T-helper 1 cell treated with Interleukin-12 subunit alpha and Interleukin-12 subunit beta and Interleukin-4 antibody, amounts not matched to agents 30 μg/mL and 1 μg/mL, for 36 hours (primary cell): ENCODE measurements around the gene ELP1.
"Not testable (repeated sequence)": the region's sequence is repeated elsewhere in the genome, so short reads cannot be mapped to it uniquely, and the experiment has no call there.

Experiments used
- H3K27ac Mint-ChIP-seq: one replicate; pipeline ENCODE4 v1.8.0; 2021; ENCODE audit warnings: mild to moderate bottlenecking, mixed read lengths
- H3K27me3 Mint-ChIP-seq: one replicate; pipeline ENCODE4 v1.8.0; 2021; ENCODE audit warnings: low read depth, mixed read lengths
- H3K36me3 Mint-ChIP-seq: one replicate; pipeline ENCODE4 v1.8.0; 2021; ENCODE audit warnings: low read depth, mixed read lengths
- H3K4me1 Mint-ChIP-seq: one replicate; pipeline ENCODE4 v1.8.0; 2021; ENCODE audit warnings: low read depth, mixed read lengths
- H3K4me3 Mint-ChIP-seq: one replicate; pipeline ENCODE4 v1.8.0; 2021; ENCODE audit warnings: mild to moderate bottlenecking, moderate library complexity, mixed read lengths
- H3K9me3 Mint-ChIP-seq: one replicate; pipeline ENCODE4 v1.8.0; 2021; ENCODE audit warnings: mixed read lengths

Gene ELP1

DNA sequence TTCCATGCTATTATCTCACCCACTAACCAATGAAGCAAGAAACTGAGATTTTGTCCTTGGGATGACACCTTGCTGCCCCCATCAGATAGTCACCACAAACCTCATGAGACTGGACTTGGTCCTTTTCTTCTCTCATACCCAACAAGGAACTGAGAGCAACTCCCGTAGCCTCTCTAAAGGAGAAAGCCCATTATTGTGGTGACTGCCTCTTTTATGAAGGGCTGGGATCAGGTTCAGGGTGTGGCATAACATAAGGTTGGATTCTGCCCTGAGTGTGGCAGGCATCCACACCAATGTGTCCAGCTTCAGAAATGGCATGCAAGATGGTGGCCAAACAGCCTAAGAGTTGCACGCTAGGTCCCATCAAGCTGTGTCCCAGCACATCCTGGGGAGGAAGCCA, 73.2 kb downstream of the ELP1 start:
- no peaks in the 10 kb centered on the region for H3K36me3 Mint-ChIP-seq
- H3K27me3 Mint-ChIP-seq = no peaks in the 10 kb centered on the region
- H3K4me3 Mint-ChIP-seq = no peak overlapping the region
- H3K4me1 Mint-ChIP-seq = no peaks in the 10 kb centered on the region
- no peaks in the 10 kb centered on the region for H3K9me3 Mint-ChIP-seq
- no peak overlapping the region for H3K27ac Mint-ChIP-seq

DNA sequence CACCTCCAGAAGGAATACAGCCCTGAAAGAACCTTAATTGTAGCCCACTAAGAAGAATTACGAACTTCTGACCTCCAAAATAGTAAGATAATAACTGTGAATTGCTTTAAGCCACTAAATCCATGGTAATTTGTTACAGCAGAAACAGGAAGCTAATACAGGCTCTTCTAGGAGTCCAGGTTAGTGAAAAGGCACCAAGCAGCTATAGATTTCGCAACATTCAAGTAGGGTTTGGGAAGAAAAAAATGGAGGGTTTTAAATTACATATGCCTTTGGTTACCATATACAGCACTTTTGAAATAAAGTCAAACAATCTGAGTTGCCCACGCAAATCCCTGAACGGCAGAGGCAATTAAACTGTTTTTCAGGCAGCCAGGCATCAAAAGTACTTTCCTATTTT, 73.6 kb downstream of the ELP1 start:
- Mint-ChIP-seq H3K27ac (no peak overlapping the region), H3K27me3 (no peaks in the 10 kb centered on the region), H3K36me3 (no peaks in the 10 kb centered on the region)

DNA sequence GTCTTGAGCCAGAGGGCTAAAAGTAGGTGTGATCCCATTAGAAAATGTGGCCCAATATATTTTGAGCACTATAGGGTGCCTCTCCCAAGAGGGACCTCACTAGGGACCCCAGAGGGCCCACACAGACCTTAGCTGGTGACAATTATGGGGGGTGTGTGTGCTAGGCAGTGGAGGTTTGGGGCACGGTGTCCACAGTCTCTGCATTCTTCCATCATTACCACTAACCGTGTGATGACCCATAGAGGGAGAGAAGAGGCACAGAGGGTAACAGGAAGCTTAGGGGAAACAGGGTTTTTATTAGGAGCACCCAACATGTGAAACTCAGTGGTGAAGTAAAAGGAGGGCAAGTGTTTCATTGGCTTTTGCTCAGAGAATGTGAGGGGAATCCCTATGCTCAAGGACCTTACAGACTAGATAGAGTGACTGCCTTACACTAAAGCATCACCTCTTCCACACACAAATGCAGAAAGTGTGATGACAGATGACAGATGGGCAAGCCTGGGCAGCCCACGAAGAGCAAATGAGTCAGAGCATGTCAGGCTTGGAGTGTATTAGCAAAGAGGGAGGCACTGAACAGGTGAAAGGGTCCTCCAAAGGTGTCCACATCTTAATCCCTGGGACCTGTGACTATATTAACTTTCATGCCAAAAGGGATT, 74.3 kb downstream of the ELP1 start:
- Mint-ChIP-seq H3K9me3 (no peaks in the 10 kb centered on the region), H3K36me3 (no peaks in the 10 kb centered on the region), H3K27ac (no peak overlapping the region), H3K4me1 (no peaks in the 10 kb centered on the region), H3K4me3 (peak overlapping the region; percentile 2), H3K27me3 (no peaks in the 10 kb centered on the region)

More for the DNA sequence above, 73.6 kb downstream of the ELP1 start:
- Mint-ChIP-seq H3K4me1 (no peaks in the 10 kb centered on the region), H3K4me3 (no peak overlapping the region), H3K9me3 (no peaks in the 10 kb centered on the region)

DNA sequence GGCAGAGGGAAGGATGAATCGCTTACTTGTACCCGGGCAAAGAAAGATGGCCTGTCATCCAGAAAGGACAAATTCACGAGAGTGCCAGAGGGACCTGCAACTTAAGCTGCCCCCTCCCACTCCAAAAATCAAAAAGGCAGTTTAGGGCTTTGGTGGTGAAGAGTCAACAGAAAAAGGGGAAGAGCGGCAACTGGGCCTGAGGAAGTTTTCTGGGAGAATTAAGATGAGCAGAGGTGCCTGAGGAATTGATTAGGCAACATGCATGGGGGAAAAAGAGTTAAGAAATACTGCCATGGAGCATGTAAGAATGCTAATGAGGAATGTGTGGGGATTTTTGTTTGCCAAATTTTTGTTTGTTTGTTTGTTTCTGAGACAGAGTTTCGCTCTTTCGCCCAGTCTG, 76.4 kb downstream of the ELP1 start:
- Mint-ChIP-seq H3K27ac (no peak overlapping the region), H3K4me3 (no peak overlapping the region), H3K27me3 (no peaks in the 10 kb centered on the region), H3K36me3 (no peaks in the 10 kb centered on the region), H3K4me1 (no peaks in the 10 kb centered on the region), H3K9me3 (no peaks in the 10 kb centered on the region)

DNA sequence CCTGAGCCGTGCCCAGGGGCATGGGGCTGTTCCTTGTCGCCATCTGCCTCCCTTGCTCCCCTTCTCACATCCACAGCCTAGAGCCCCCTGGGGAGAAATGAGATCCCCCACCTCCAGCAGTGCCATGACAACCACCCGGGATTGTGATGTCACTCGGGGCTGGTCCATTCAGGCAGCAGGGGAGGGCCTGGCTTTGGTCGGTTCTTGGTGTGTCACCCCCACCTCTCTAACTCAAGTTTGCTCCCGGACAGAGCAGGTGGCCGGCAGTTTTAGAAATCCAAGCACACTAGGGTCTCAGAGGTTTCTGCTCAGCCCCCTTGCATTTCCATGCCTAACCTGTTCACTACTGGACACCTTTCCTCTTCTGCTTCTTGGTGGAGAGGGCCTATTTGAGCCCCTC, 78.0 kb downstream of the ELP1 start, which contains the start of gene ACTL7B:
Gene ACTL7B, minus strand, starts transcription at position 99 of the 400 bp plus-strand sequence. Its CDS starts 56 bp downstream, at position 43.
- no peak within 1 kb of the TSS for H3K4me3 Mint-ChIP-seq
- no peaks in the 10 kb centered on the region for H3K36me3 Mint-ChIP-seq
- no peaks in the 10 kb centered on the region for H3K27me3 Mint-ChIP-seq
- H3K27ac Mint-ChIP-seq = no peak within 1 kb of the TSS
- no peaks in the 10 kb centered on the region for H3K4me1 Mint-ChIP-seq
- H3K9me3 Mint-ChIP-seq = no peaks in the 10 kb centered on the region

DNA sequence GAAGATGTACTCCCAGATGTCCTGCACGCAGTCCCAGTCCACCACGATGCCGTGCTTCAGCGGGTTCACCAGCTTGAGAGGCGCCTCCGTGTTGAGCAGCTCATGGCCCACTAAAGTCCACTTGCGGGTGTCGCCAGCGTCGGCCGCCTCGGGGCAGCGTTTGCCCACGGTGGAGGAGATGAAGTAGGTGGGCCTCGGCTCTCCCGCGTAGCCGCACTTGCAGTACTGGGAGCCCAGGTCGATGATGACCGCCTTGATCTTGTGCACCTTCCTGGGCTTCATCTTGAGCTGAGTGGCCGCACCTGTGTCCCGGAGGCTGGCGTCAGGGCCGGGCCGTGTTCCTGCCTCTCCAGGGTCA, 78.4 kb downstream of the ELP1 start:
- Mint-ChIP-seq H3K36me3 (no peaks in the 10 kb centered on the region), H3K9me3 (no peaks in the 10 kb centered on the region), H3K27me3 (no peaks in the 10 kb centered on the region), H3K4me3 (no peak overlapping the region), H3K4me1 (no peaks in the 10 kb centered on the region), H3K27ac (no peak overlapping the region)

DNA sequence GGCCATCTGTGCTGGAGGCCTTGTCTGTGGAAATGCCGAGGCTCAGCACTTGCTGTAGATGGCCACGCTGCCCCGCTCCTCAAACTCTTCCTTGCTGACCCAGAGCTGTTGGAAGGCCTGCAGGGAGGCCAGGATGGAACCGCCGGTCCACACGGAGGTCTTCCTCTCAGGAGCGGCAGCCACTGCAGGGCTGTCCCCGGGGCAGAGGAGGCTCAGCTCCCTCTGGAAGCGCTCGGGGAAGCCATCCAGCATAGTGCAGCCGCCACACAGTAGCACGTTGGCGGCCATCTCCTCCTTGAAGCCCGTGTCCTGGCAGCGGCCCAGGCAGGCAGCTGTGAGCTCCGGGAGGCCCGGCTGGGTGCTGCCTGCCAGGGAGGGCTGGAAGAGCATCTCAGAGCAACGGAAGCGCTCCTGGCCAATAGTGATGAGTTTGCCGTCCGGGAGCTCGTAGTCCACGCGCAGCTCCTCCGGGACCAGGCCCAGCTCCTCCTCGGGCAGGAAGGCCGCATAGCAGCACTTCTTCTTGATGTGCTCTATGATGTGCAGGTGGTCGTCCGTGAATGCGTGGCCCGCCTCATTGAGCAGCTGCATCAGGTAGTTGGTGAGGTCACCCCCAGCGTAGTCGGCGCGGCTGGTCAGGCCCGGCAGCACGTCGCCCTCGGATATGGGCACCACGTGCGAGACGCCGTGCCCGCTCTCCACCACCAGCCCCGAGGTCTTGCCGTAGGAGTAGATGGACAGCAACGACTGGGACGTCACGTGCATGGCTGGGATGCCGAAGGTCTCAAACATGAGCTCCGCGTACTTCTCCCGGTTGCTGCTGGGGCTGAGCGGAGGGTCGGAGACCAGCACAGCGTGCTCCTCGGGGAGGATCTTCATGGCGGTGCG, 79.0 kb downstream of the ELP1 start:
- Mint-ChIP-seq H3K4me3 (no peak overlapping the region), H3K27ac (no peak overlapping the region), H3K9me3 (no peaks in the 10 kb centered on the region), H3K4me1 (no peaks in the 10 kb centered on the region), H3K36me3 (no peaks in the 10 kb centered on the region), H3K27me3 (no peaks in the 10 kb centered on the region)

DNA sequence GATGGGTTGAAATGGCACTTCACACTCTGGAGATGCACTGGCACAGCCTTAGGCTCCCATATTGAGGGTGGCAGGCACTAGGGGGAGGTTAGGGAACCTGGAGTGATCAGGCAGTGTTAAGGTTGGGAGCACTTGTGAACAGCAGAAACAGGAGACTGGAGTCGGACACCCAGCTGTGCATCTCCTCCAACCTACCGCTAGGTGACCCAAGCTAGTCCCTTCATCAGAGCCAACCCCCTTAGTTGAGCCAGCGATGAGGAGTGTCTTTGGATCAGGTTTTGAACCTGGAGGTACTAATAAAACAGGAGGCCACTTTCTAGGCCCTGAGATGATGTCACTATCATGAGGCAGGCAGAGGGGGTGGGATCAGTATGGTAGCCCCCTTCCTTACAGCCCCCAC, 79.8 kb downstream of the ELP1 start:
- H3K27ac Mint-ChIP-seq = no peak overlapping the region
- H3K9me3 Mint-ChIP-seq = no peaks in the 10 kb centered on the region

DNA sequence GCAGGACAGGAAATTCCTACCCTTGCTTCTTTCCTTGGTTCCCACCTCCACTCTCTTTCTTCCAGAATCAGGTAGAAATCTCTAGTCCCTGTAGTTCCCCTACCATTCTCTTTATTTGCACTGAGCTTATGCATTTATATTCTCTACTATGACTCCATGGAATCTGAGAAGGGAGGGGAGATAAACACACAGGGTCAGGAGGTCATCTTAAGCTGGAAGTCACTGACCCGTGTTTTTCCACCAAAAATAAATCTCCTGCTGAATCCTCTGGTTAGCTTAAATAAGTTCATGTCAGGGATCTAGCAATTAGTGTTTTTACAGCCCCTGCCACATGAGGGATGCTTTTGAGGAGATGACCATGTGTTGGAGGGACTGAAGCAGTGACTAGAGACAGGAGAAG, 81.8 kb downstream of the ELP1 start:
- H3K27ac Mint-ChIP-seq = no peak overlapping the region
- H3K9me3 Mint-ChIP-seq = no peaks in the 10 kb centered on the region
- H3K36me3 Mint-ChIP-seq = no peaks in the 10 kb centered on the region
- no peaks in the 10 kb centered on the region for H3K27me3 Mint-ChIP-seq
- no peak overlapping the region for H3K4me3 Mint-ChIP-seq
- no peaks in the 10 kb centered on the region for H3K4me1 Mint-ChIP-seq

More for the DNA sequence above, 79.8 kb downstream of the ELP1 start:
- Mint-ChIP-seq H3K36me3 (no peaks in the 10 kb centered on the region), H3K27me3 (no peaks in the 10 kb centered on the region), H3K4me1 (no peaks in the 10 kb centered on the region), H3K4me3 (no peak overlapping the region)

DNA sequence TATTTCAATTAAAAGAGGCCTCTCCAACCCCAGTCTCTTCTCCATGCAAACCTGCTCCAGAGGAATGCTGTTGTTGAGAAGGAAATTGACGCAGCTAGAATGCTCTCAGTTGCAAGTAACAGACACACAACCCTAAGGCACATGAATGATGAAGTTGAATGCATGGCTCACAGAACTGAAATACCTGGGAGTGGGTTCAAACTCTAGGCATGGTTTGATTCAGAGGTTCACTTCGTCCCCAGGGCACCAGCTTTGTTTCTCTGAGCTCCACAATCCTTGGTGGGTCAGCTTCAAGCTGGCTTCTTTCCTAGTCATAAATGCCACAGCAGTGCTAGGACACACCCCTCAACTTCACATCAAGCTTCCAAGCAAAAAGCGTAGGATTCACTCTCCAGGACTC, 82.8 kb downstream of the ELP1 start:
- Mint-ChIP-seq H3K36me3 (no peaks in the 10 kb centered on the region), H3K27me3 (no peaks in the 10 kb centered on the region), H3K27ac (no peak overlapping the region), H3K4me3 (no peak overlapping the region), H3K9me3 (no peaks in the 10 kb centered on the region), H3K4me1 (no peaks in the 10 kb centered on the region)

DNA sequence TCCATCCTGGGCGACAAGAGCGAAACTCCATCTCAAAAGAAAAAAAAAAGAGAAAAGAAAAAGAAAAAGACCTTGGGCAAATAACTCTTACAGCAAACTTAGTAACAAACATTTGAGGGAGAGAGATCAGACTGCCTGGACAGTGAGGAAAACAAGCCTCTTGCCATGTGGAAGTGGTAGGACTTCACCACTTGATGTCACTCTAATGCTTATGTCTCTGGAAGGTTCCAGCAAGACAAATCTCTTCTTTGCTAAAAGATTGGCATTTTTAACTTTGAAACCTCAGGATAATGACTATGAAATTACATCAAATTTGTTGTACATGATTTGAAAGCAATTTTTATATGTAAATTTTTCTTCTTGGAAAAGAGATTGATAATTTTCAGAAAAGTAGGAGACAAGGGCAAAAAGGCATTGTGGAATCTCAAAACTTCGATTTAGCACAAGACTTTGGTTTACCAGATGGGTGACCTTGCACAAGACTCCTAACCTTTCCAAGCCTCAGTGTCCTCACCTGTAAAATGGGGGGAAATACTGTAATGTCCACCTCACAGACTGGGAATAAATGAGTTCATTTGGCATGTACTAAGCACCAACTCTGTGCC, 83.5 kb downstream of the ELP1 start:
- Mint-ChIP-seq H3K4me1 (no peaks in the 10 kb centered on the region), H3K27ac (no peak overlapping the region), H3K9me3 (no peaks in the 10 kb centered on the region), H3K27me3 (no peaks in the 10 kb centered on the region), H3K36me3 (no peaks in the 10 kb centered on the region), H3K4me3 (no peak overlapping the region)

DNA sequence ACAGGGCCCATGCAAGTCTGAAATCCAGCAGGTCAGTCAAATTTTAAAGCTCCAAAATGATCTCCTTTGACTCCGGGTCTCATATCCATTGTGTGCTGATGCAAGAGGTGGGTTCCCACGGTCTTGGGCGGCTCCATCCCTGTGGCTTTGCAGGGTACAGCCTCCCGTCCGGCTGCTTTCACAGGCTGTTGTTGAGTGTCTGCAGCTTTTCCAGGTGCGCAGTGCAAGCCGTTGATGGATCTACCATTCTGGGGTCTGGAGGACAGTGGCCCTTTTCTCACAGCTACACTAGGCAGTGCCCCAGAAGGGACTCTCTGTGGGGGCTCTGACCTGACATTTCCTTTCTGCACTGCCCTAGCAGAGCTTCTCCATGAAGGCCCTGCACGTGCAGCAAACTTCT, 85.6 kb downstream of the ELP1 start:
- H3K4me3 Mint-ChIP-seq, H3K27ac Mint-ChIP-seq, H3K36me3 Mint-ChIP-seq, H3K4me1 Mint-ChIP-seq, H3K9me3 Mint-ChIP-seq, H3K27me3 Mint-ChIP-seq: not testable (repeated sequence)

DNA sequence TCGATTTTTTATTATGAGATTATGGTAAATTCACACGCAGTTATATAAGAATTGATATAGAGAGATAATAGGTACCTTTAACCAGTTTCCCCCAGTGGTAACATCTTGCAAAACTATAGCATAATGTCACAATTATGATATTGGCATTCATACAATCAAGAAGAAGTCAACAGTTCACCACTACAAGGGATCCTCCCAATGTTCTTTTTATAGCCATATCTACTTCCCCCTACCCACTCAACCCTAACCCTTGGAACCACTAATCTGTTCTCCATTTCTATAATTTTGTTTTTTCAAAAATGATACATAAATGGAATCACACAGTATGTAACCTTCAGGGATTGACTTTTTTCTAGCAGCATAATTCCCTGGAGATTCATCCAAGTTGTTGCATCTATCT, 88.0 kb downstream of the ELP1 start:
- Mint-ChIP-seq H3K27ac (no peak overlapping the region), H3K4me1 (peaks cover 7% of the 10 kb centered on the region), H3K27me3 (no peaks in the 10 kb centered on the region), H3K4me3 (no peak overlapping the region), H3K36me3 (no peaks in the 10 kb centered on the region), H3K9me3 (no peaks in the 10 kb centered on the region)

DNA sequence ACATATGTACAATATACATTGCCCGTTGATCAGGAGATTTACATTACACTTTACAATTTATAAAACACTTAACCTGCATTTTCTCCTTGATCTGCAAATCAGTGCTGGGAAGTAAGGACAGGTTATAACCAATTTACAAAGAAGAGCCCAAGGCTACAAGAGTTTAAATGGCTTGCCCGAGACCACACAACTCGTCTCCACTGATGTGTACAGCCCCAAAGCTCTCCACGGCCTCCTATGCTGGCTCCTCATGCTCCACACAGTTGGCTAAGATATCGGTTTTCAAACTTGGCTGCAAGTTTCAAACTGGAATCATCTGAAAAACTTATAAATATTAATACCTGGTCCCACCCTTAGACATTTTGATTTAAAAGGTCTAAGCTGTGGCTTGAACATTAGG, 88.4 kb downstream of the ELP1 start:
- no peak overlapping the region for H3K4me3 Mint-ChIP-seq
- H3K27ac Mint-ChIP-seq = no peak overlapping the region
- H3K27me3 Mint-ChIP-seq = no peaks in the 10 kb centered on the region
- H3K9me3 Mint-ChIP-seq = no peaks in the 10 kb centered on the region
- H3K36me3 Mint-ChIP-seq = no peaks in the 10 kb centered on the region
- H3K4me1 Mint-ChIP-seq = peaks cover 7% of the 10 kb centered on the region

DNA sequence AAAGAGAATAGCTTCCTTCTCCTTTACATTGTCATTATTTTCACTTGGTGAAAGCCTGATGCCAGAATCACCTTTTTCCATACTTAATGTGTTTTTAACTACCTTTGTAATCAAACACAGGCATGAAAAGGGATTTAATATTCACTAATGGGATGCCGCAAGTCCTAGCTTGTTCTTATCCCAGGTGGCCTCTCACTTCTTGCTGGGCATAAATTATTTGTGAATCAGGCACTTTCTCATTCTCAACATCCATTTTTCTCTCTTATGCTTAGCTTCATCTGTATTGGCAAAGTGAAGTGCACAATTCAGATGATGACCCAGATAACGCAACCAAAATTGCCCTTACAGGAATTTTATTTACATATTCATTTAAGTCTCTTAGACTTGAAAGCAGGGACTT, 89.1 kb downstream of the ELP1 start:
- H3K27me3 Mint-ChIP-seq = no peaks in the 10 kb centered on the region
- no peaks in the 10 kb centered on the region for H3K36me3 Mint-ChIP-seq
- peaks cover 7% of the 10 kb centered on the region for H3K4me1 Mint-ChIP-seq
- H3K4me3 Mint-ChIP-seq = no peak overlapping the region
- H3K27ac Mint-ChIP-seq = no peak overlapping the region
- no peaks in the 10 kb centered on the region for H3K9me3 Mint-ChIP-seq
